Chondrocyte (in vitro differentiated cells): ENCODE data around the gene ABCA4. TPM values are rescaled to one million over a fixed set of nuclear protein-coding genes. Genes with fewer than 3 reads are reported as not detected.

Experiments used
- DNase-seq: peaks from one replicate; pipeline ENCODE4 v3.0.0; 2021; ENCODE audit warnings: mixed read lengths, low spot score
- H3K27ac Mint-ChIP-seq: one replicate; pipeline ENCODE4 v1.8.0; 2021; ENCODE audit warnings: mild to moderate bottlenecking, moderate library complexity, mixed read lengths; ENCODE audit not compliant: unreplicated experiment
- H3K27me3 Mint-ChIP-seq: 2 replicates; pipeline ENCODE4 v1.8.0; 2021; ENCODE audit warnings: low read depth, mixed read lengths
- H3K36me3 Mint-ChIP-seq: 2 replicates; pipeline ENCODE4 v1.8.0; 2021; ENCODE audit warnings: low read depth, mixed read lengths
- H3K4me1 Mint-ChIP-seq: 2 replicates; pipeline ENCODE4 v1.8.0; 2021; ENCODE audit warnings: low read depth, mild to moderate bottlenecking, mixed read lengths
- H3K4me3 Mint-ChIP-seq: one replicate; pipeline ENCODE4 v1.8.0; 2021; ENCODE audit warnings: mild to moderate bottlenecking, moderate library complexity, mixed read lengths; ENCODE audit not compliant: unreplicated experiment
- H3K9me3 Mint-ChIP-seq: 2 replicates; pipeline ENCODE4 v1.8.0; 2021; ENCODE audit warnings: low read depth, mixed read lengths
- CTCF ChIP-seq: fragments of 200-600 bp; sonication (generic); IDR thresholded peaks from 2 replicates; pipeline ENCODE4 v1.5.0; 2021; ENCODE audit warnings: antibody characterized with exemption, mild to moderate bottlenecking, moderate library complexity
- total RNA-seq: library from RNA; stranded (reverse); gene quantifications from 3 replicates; pipeline ENCODE4 v1.2.1, GENCODE V29; 2021

Gene ABCA4
- total RNA-seq, 1 donor from 2014 or later: 0.22 TPM

- TF ChIP-seq CTCF: no peak
- Mint-ChIP-seq H3K4me3 (no peak overlapping the region), H3K27me3 (no peaks in the 10 kb centered on the region), H3K4me1 (peaks cover 32% of the 10 kb centered on the region), H3K9me3 (no peaks in the 10 kb centered on the region), H3K36me3 (no peaks in the 10 kb centered on the region), H3K27ac (no peak overlapping the region)
- DNase-seq: no peak
These were observed 14.2 kb downstream of the ABCA4 start for GRCh38 chr1:94106716-94107115.

- TF ChIP-seq CTCF: no peak
- no peak overlapping the region for H3K27ac Mint-ChIP-seq
- peaks cover 28% of the 10 kb centered on the region for H3K4me1 Mint-ChIP-seq
- no peak overlapping the region for H3K4me3 Mint-ChIP-seq
- H3K36me3 Mint-ChIP-seq: no peaks in the 10 kb centered on the region
- no peaks in the 10 kb centered on the region for H3K9me3 Mint-ChIP-seq
- H3K27me3 Mint-ChIP-seq: no peaks in the 10 kb centered on the region
- no peak for DNase-seq
These were observed 14.9 kb downstream of the ABCA4 start for GRCh38 chr1:94105957-94106529.

- H3K4me1 Mint-ChIP-seq: peaks cover 24% of the 10 kb centered on the region
- DNase-seq: no peak
- H3K4me3 Mint-ChIP-seq: no peak overlapping the region
- no peak for TF ChIP-seq CTCF
- no peaks in the 10 kb centered on the region for H3K36me3 Mint-ChIP-seq
- no peak overlapping the region for H3K27ac Mint-ChIP-seq
- no peaks in the 10 kb centered on the region for H3K27me3 Mint-ChIP-seq
- no peaks in the 10 kb centered on the region for H3K9me3 Mint-ChIP-seq
These were observed 15.4 kb downstream of the ABCA4 start for GRCh38 chr1:94105581-94105952.

GRCh38 chr1:94104776-94105580 is 16.0 kb downstream of the ABCA4 start:
- Mint-ChIP-seq H3K27me3 (no peaks in the 10 kb centered on the region), H3K27ac (no peak overlapping the region), H3K4me3 (no peak overlapping the region), H3K36me3 (no peaks in the 10 kb centered on the region), H3K4me1 (peaks cover 24% of the 10 kb centered on the region), H3K9me3 (no peaks in the 10 kb centered on the region)
- no peak for TF ChIP-seq CTCF
- DNase-seq: no peak

GRCh38 chr1:94104127-94104684 is 16.7 kb downstream of the ABCA4 start:
- H3K4me3 Mint-ChIP-seq: no peak overlapping the region
- TF ChIP-seq CTCF: no peak

More at GRCh38 chr1:94104127-94104684, 16.7 kb downstream of the ABCA4 start:
- Mint-ChIP-seq H3K27ac (no peak overlapping the region), H3K4me1 (peaks cover 24% of the 10 kb centered on the region), H3K27me3 (no peaks in the 10 kb centered on the region), H3K36me3 (no peaks in the 10 kb centered on the region), H3K9me3 (no peaks in the 10 kb centered on the region)
- DNase-seq: no peak
